ENCODE data around the gene DPY19L1. TPM values are rescaled to one million over a fixed set of nuclear protein-coding genes. Genes with fewer than 3 reads are reported as not detected.
"Not testable (repeated sequence)": the region's sequence is repeated elsewhere in the genome, so short reads cannot be mapped to it uniquely, and the experiment has no call there.

The DPY19L1 gene
- total RNA-seq, 1 experiment from 2014 or later, result 14.3 TPM

- not testable (repeated sequence) for H2BK12ac ChIP-seq (ENCODE audit: insufficient read length, low read depth, low read length); DNase-seq
- no CpG with 5 or more reads among the region's 3 CpGs for WGBS (ENCODE audit: extremely low coverage, insufficient read length, low lambda C conversion rate)
These were observed 52.1 kb downstream of the DPY19L1 start for GRCh38 chr7:34985155-34985554.

GRCh38 chr7:34984140-34984539 lies 53.1 kb downstream of the DPY19L1 start:
- not testable (repeated sequence) for H2BK120ac ChIP-seq (ENCODE audit: low read depth, low read length, poor library complexity, severe bottlenecking); H3K9me3 Mint-ChIP-seq; H4K8ac ChIP-seq (replicated peaks; ENCODE audit: insufficient read length, low read depth, low read length); H3K79me2 ChIP-seq (ENCODE audit: insufficient read depth, low read length); H2AK5ac ChIP-seq (ENCODE audit: insufficient read length, low read length); H3K4me3 Mint-ChIP-seq; H2BK15ac ChIP-seq (ENCODE audit: low read depth, low read length); H3K23me2 ChIP-seq (ENCODE audit: insufficient read length, low read depth, low read length, poor library complexity, severe bottlenecking); H3K4me2 ChIP-seq (ENCODE audit: insufficient read depth, insufficient read length, low read length); H3T11ph ChIP-seq (ENCODE audit: low read length); H2BK5ac ChIP-seq (ENCODE audit: insufficient read length, low read length); H3K79me1 ChIP-seq (ENCODE audit: insufficient read depth, low read depth, low read length, poor library complexity, severe bottlenecking); DNase-seq; H2BK20ac ChIP-seq (ENCODE audit: low read depth, low read length, poor library complexity, severe bottlenecking); H3K23ac ChIP-seq (ENCODE audit: insufficient read length, low read depth, low read length); H3K14ac ChIP-seq (ENCODE audit: insufficient read depth, low read length); H4K91ac ChIP-seq (ENCODE audit: insufficient read length, low read depth, low read length); H3K9me3 ChIP-seq (ENCODE audit: control insufficient read depth, low read depth, low read length); H3K9ac ChIP-seq (ENCODE audit: extremely low read depth, insufficient read length, low read length); H4K20me1 ChIP-seq (ENCODE audit: control insufficient read depth, insufficient read depth, insufficient read length); H2BK12ac ChIP-seq (ENCODE audit: insufficient read length, low read depth, low read length); H4K5ac ChIP-seq (ENCODE audit: insufficient read length, low read depth, low read length); H3K27ac Mint-ChIP-seq; H3K27me3 ChIP-seq (ENCODE audit: insufficient read depth, low read length); H3K27ac ChIP-seq (ENCODE audit: insufficient read length, low read depth, low read length); H3K4ac ChIP-seq (ENCODE audit: low read depth, low read length); H3K4me1 ChIP-seq (ENCODE audit: insufficient read depth, low read length); H3K56ac ChIP-seq (ENCODE audit: insufficient read length, low read depth, low read length); H3K36me3 Mint-ChIP-seq (ENCODE audit: insufficient read depth in 1 of 3, low read depth in 3 of 3); H3K27me3 Mint-ChIP-seq (ENCODE audit: low read depth); H3K18ac ChIP-seq (ENCODE audit: insufficient read length, low read depth, low read length); H2AFZ ChIP-seq (ENCODE audit: low read length)
- no CpG with 5 or more reads among the region's 4 CpGs for WGBS (ENCODE audit: extremely low coverage, insufficient read length, low lambda C conversion rate)
- peaks cover 10 to 12% of the 10 kb centered on the region in 2 experiments for H3K4me1 Mint-ChIP-seq

More at GRCh38 chr7:34985155-34985554, 52.1 kb downstream of the DPY19L1 start:
- not testable (repeated sequence) for H2AK5ac ChIP-seq (ENCODE audit: insufficient read length, low read length); H3K9me3 Mint-ChIP-seq; H3K4ac ChIP-seq (ENCODE audit: low read depth, low read length); H3K23ac ChIP-seq (ENCODE audit: insufficient read length, low read depth, low read length); H3K14ac ChIP-seq (ENCODE audit: insufficient read depth, low read length); H3K4me3 Mint-ChIP-seq; H3K23me2 ChIP-seq (ENCODE audit: insufficient read length, low read depth, low read length, poor library complexity, severe bottlenecking); H2AFZ ChIP-seq (ENCODE audit: low read length); H3K9me3 ChIP-seq (ENCODE audit: control insufficient read depth, low read depth, low read length); H3K18ac ChIP-seq (ENCODE audit: insufficient read length, low read depth, low read length); H3K79me2 ChIP-seq (ENCODE audit: insufficient read depth, low read length); H2BK15ac ChIP-seq (ENCODE audit: low read depth, low read length); H4K5ac ChIP-seq (ENCODE audit: insufficient read length, low read depth, low read length); H3K4me1 ChIP-seq (ENCODE audit: insufficient read depth, low read length); H3T11ph ChIP-seq (ENCODE audit: low read length); H3K4me2 ChIP-seq (ENCODE audit: insufficient read depth, insufficient read length, low read length); H2BK120ac ChIP-seq (ENCODE audit: low read depth, low read length, poor library complexity, severe bottlenecking); H2BK20ac ChIP-seq (ENCODE audit: low read depth, low read length, poor library complexity, severe bottlenecking); H3K56ac ChIP-seq (ENCODE audit: insufficient read length, low read depth, low read length); H4K8ac ChIP-seq (replicated peaks; ENCODE audit: insufficient read length, low read depth, low read length); H4K20me1 ChIP-seq (ENCODE audit: control insufficient read depth, insufficient read depth, insufficient read length); H4K91ac ChIP-seq (ENCODE audit: insufficient read length, low read depth, low read length); H3K27ac ChIP-seq (ENCODE audit: insufficient read length, low read depth, low read length); H3K79me1 ChIP-seq (ENCODE audit: insufficient read depth, low read depth, low read length, poor library complexity, severe bottlenecking); H3K27ac Mint-ChIP-seq; H3K27me3 ChIP-seq (ENCODE audit: insufficient read depth, low read length); H3K9ac ChIP-seq (ENCODE audit: extremely low read depth, insufficient read length, low read length); H3K27me3 Mint-ChIP-seq (ENCODE audit: low read depth); H2BK5ac ChIP-seq (ENCODE audit: insufficient read length, low read length); H3K36me3 Mint-ChIP-seq (ENCODE audit: insufficient read depth in 1 of 3, low read depth in 3 of 3)
- H3K4me1 Mint-ChIP-seq, result peaks cover 10 to 12% of the 10 kb centered on the region in 2 experiments

All from H9 (cell line).